Upper lobe of right lung (tissue), 1 donor: ENCODE data around the gene DOCK11. TPM values are rescaled to one million over a fixed set of nuclear protein-coding genes. Genes with fewer than 3 reads are reported as not detected.
A peak's percentile ranks its signal among the peaks of the same experiment; 100 is the strongest.

Source experiments
- ATAC-seq: fragments of 200-7000 bp; cut with Tn5 transposase; one replicate; pipeline ENCODE4 v1.9.1; 2020; ENCODE audit warnings: mild to moderate bottlenecking, moderate library complexity
- DNase-seq: peaks from one replicate; pipeline ENCODE4 v3.0.0-alpha.2; 2020
- H3K27ac ChIP-seq: fragments of 200-600 bp; one replicate; pipeline ENCODE4 v1.8.0; 2022
- H3K27me3 ChIP-seq: fragments of 200-600 bp; one replicate; pipeline ENCODE4 v1.8.0; 2022; ENCODE audit warnings: mild to moderate bottlenecking
- H3K36me3 ChIP-seq: fragments of 200-600 bp; one replicate; pipeline ENCODE4 v1.8.0; 2022
- H3K4me1 ChIP-seq: fragments of 200-600 bp; one replicate; pipeline ENCODE4 v1.8.0; 2022
- H3K4me3 ChIP-seq: fragments of 200-600 bp; one replicate; pipeline ENCODE4 v1.8.0; 2022; ENCODE audit warnings: mild to moderate bottlenecking
- H3K9me3 ChIP-seq: fragments of 200-600 bp; one replicate; pipeline ENCODE4 v1.8.0; 2022
- CTCF ChIP-seq: fragments of 200-600 bp; IDR thresholded peaks from one replicate; pipeline ENCODE4 v1.8.0; 2022; ENCODE audit warnings: antibody characterized with exemption
- intact Hi-C: fragments of 100-400 bp; cut with DNase I; formaldehyde crosslinking; loops from one replicate; pipeline ENCODE4 v1.11.0; 2022
- total RNA-seq: library from RNA; stranded (reverse); fragmentation: NEBNext Ultra II Directional; extraction: Animal tissue kit (Norgen Biotek cat#: 25700); gene quantifications from one replicate; pipeline ENCODE4 v1.2.1, GENCODE V29; 2021
- donor health status: DM: no; HTN: yes; CAD: no; lungs with severe emphysema.

DOCK11 gene
- total RNA-seq, 1 donor from 2014 or later, result 55.0 TPM

- Histone ChIP-seq H3K9me3 (no peaks in the 10 kb centered on the region), H3K27ac (no peak overlapping the region), H3K4me1 (no peaks in the 10 kb centered on the region), H3K27me3 (no peaks in the 10 kb centered on the region), H3K36me3 (peaks cover 9% of the 10 kb centered on the region), H3K4me3 (no peak overlapping the region)
- ATAC-seq (peak; percentile 34), DNase-seq (no peak)
- intact Hi-C loops, result no loop called here
- TF ChIP-seq CTCF, result no peak
Observed at GRCh38 chrX:118675326-118675965, 179.8 kb downstream of the DOCK11 start.

- H3K9me3 ChIP-seq, result no peaks in the 10 kb centered on the region
- no peak for TF ChIP-seq CTCF
- peaks cover 9% of the 10 kb centered on the region for H3K36me3 ChIP-seq
- H3K27ac ChIP-seq, result no peak overlapping the region
- intact Hi-C loops, result no loop called here
- ATAC-seq (no peak), DNase-seq (no peak)
- no peaks in the 10 kb centered on the region for H3K4me1 ChIP-seq
- H3K27me3 ChIP-seq, result no peaks in the 10 kb centered on the region
- no peak overlapping the region for H3K4me3 ChIP-seq
Observed at GRCh38 chrX:118675966-118676349, 180.3 kb downstream of the DOCK11 start.

- Histone ChIP-seq H3K9me3 (no peaks in the 10 kb centered on the region), H3K27ac (no peak overlapping the region), H3K36me3 (peaks cover 9% of the 10 kb centered on the region), H3K27me3 (no peaks in the 10 kb centered on the region), H3K4me3 (no peak overlapping the region), H3K4me1 (no peaks in the 10 kb centered on the region)
- intact Hi-C loops, result no loop called here
- TF ChIP-seq CTCF, result no peak
- ATAC-seq (no peak), DNase-seq (no peak)
Observed at GRCh38 chrX:118677318-118677717, 181.7 kb downstream of the DOCK11 start.

- Histone ChIP-seq H3K36me3 (peaks cover 9% of the 10 kb centered on the region), H3K27me3 (no peaks in the 10 kb centered on the region), H3K27ac (no peak overlapping the region), H3K9me3 (no peaks in the 10 kb centered on the region), H3K4me3 (no peak overlapping the region), H3K4me1 (no peaks in the 10 kb centered on the region)
- DNase-seq (no peak), ATAC-seq (no peak)
- intact Hi-C loops, result no loop called here
- no peak for TF ChIP-seq CTCF
Observed at GRCh38 chrX:118679290-118679689, 183.7 kb downstream of the DOCK11 start.

- DNase-seq (no peak), ATAC-seq (no peak)
- Histone ChIP-seq H3K36me3 (no peaks in the 10 kb centered on the region), H3K27me3 (no peaks in the 10 kb centered on the region), H3K4me3 (no peak overlapping the region), H3K4me1 (no peaks in the 10 kb centered on the region), H3K9me3 (no peaks in the 10 kb centered on the region), H3K27ac (no peak overlapping the region)
- intact Hi-C loops, result no loop called here
- TF ChIP-seq CTCF, result no peak
Observed at GRCh38 chrX:118682258-118683014, 186.8 kb downstream of the DOCK11 start.
